Measurements from ENCODE around the gene GLI3. TPM values are rescaled to one million over a fixed set of nuclear protein-coding genes. Genes with fewer than 3 reads are reported as not detected.

Gene GLI3
- total RNA-seq, 2 experiments from 2014 or later = 0.28 to 0.36 TPM

- ATAC-seq (ENCODE audit: poor library complexity) (no peak), DNase-seq (no peak)
- Histone ChIP-seq H3K27ac (ENCODE audit: low read depth in 1 of 2, low read length in 2 of 2) (no peak overlapping the region), H3K36me3 (ENCODE audit: insufficient read depth, low read length) (no peaks in the 10 kb centered on the region), H3K4me3 (ENCODE audit: low read length) (no peak overlapping the region), H3K4me1 (ENCODE audit: insufficient read depth, low read length) (peaks cover 5% of the 10 kb centered on the region), H3K27me3 (ENCODE audit: control insufficient read depth in 1 of 2, insufficient read depth in 2 of 2, low read length in 2 of 2) (peaks cover 27 to 57% of the 10 kb centered on the region in 2 experiments), H3K9me3 (ENCODE audit: control insufficient read depth in 1 of 2, insufficient read depth in 1 of 2, low read length in 2 of 2) (peaks cover 0 to 11% of the 10 kb centered on the region in 2 experiments)
- no peaks in the 10 kb centered on the region for H3K36me3 Mint-ChIP-seq (ENCODE audit: low read depth)
- POLR2A ChIA-PET = no interaction called here
- TF ChIP-seq, protein P1, sequence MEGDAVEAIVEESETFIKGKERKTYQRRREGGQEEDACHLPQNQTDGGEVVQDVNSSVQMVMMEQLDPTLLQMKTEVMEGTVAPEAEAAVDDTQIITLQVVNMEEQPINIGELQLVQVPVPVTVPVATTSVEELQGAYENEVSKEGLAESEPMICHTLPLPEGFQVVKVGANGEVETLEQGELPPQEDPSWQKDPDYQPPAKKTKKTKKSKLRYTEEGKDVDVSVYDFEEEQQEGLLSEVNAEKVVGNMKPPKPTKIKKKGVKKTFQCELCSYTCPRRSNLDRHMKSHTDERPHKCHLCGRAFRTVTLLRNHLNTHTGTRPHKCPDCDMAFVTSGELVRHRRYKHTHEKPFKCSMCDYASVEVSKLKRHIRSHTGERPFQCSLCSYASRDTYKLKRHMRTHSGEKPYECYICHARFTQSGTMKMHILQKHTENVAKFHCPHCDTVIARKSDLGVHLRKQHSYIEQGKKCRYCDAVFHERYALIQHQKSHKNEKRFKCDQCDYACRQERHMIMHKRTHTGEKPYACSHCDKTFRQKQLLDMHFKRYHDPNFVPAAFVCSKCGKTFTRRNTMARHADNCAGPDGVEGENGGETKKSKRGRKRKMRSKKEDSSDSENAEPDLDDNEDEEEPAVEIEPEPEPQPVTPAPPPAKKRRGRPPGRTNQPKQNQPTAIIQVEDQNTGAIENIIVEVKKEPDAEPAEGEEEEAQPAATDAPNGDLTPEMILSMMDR (IDR thresholded peaks at IDR 0.05) = no peak
- H3K27me3 Mint-ChIP-seq = peaks cover 81% of the 10 kb centered on the region
- intact Hi-C loops (cut with DNase I, micrococcal nuclease) = no loop called here
- H3K4me1 Mint-ChIP-seq (ENCODE audit: low read depth) = peaks cover 5% of the 10 kb centered on the region
- CTCF ChIA-PET = no interaction called here
- no peak overlapping the region for H3K27ac Mint-ChIP-seq
- H3K4me3 Mint-ChIP-seq = no peak overlapping the region
- no peaks in the 10 kb centered on the region for H3K9me3 Mint-ChIP-seq
Observed at GRCh38 chr7:42233695-42234331, 3.2 kb downstream of the GLI3 start.

GRCh38 chr7:42233171-42233570 lies 3.8 kb downstream of the GLI3 start:
- peaks cover 80% of the 10 kb centered on the region for H3K27me3 Mint-ChIP-seq
- peaks cover 5% of the 10 kb centered on the region for H3K4me1 Mint-ChIP-seq (ENCODE audit: low read depth)
- no peak for ATAC-seq (ENCODE audit: poor library complexity)
- H3K4me3 Mint-ChIP-seq = no peak overlapping the region
- intact Hi-C loops (cut with DNase I, micrococcal nuclease) = no loop called here
- H3K9me3 Mint-ChIP-seq = no peaks in the 10 kb centered on the region
- TF ChIP-seq, protein P1 (IDR thresholded peaks at IDR 0.05) = no peak
- no peak overlapping the region for H3K27ac Mint-ChIP-seq
- no peaks in the 10 kb centered on the region for H3K36me3 Mint-ChIP-seq (ENCODE audit: low read depth)
- peaks cover 27 to 57% of the 10 kb centered on the region in 2 experiments for H3K27me3 ChIP-seq (ENCODE audit: control insufficient read depth in 1 of 2, insufficient read depth in 2 of 2, low read length in 2 of 2)
- H3K36me3 ChIP-seq (ENCODE audit: insufficient read depth, low read length) = no peaks in the 10 kb centered on the region
- H3K4me3 ChIP-seq (ENCODE audit: low read length) = no peak overlapping the region
- CTCF ChIA-PET = no interaction called here
- peaks cover 0 to 8% of the 10 kb centered on the region in 2 experiments for H3K9me3 ChIP-seq (ENCODE audit: control insufficient read depth in 1 of 2, insufficient read depth in 1 of 2, low read length in 2 of 2)
- no peak for DNase-seq
- H3K4me1 ChIP-seq (ENCODE audit: insufficient read depth, low read length) = peaks cover 5% of the 10 kb centered on the region
- POLR2A ChIA-PET = no interaction called here
- H3K27ac ChIP-seq (ENCODE audit: low read depth in 1 of 2, low read length in 2 of 2) = no peak overlapping the region

GRCh38 chr7:42232275-42232674 lies 4.7 kb downstream of the GLI3 start:
- TF ChIP-seq, protein P1 (IDR thresholded peaks at IDR 0.05) = no peak
- H3K4me1 Mint-ChIP-seq (ENCODE audit: low read depth) = peaks cover 10% of the 10 kb centered on the region
- CTCF ChIA-PET = no interaction called here
- Histone ChIP-seq H3K27me3 (ENCODE audit: control insufficient read depth in 1 of 2, insufficient read depth in 2 of 2, low read length in 2 of 2) (peaks cover 28 to 61% of the 10 kb centered on the region in 2 experiments), H3K9me3 (ENCODE audit: control insufficient read depth in 1 of 2, insufficient read depth in 1 of 2, low read length in 2 of 2) (peaks cover 0 to 9% of the 10 kb centered on the region in 2 experiments), H3K27ac (ENCODE audit: low read depth in 1 of 2, low read length in 2 of 2) (no peak overlapping the region), H3K4me1 (ENCODE audit: insufficient read depth, low read length) (peaks cover 4% of the 10 kb centered on the region), H3K4me3 (ENCODE audit: low read length) (no peak overlapping the region), H3K36me3 (ENCODE audit: insufficient read depth, low read length) (no peaks in the 10 kb centered on the region)
- no peaks in the 10 kb centered on the region for H3K9me3 Mint-ChIP-seq
- ATAC-seq (ENCODE audit: poor library complexity) (no peak), DNase-seq (no peak)
- no peaks in the 10 kb centered on the region for H3K36me3 Mint-ChIP-seq (ENCODE audit: low read depth)
- peaks cover 83% of the 10 kb centered on the region for H3K27me3 Mint-ChIP-seq
- intact Hi-C loops (cut with DNase I, micrococcal nuclease) = no loop called here
- no peak overlapping the region for H3K4me3 Mint-ChIP-seq
- H3K27ac Mint-ChIP-seq = no peak overlapping the region
- POLR2A ChIA-PET = no interaction called here
